GM12874 (cell line): ENCODE results near the gene SFMBT1.

Source experiments
- TF ChIP-seq, protein P1 (sequence below): IDR thresholded peaks from 2 replicates; pipeline ENCODE4 v1.5.1; 2011; ENCODE audit warnings: low read depth, mild to moderate bottlenecking, control low read depth, low read length, moderate library complexity; ENCODE audit not compliant: insufficient read depth

Gene SFMBT1

DNA sequence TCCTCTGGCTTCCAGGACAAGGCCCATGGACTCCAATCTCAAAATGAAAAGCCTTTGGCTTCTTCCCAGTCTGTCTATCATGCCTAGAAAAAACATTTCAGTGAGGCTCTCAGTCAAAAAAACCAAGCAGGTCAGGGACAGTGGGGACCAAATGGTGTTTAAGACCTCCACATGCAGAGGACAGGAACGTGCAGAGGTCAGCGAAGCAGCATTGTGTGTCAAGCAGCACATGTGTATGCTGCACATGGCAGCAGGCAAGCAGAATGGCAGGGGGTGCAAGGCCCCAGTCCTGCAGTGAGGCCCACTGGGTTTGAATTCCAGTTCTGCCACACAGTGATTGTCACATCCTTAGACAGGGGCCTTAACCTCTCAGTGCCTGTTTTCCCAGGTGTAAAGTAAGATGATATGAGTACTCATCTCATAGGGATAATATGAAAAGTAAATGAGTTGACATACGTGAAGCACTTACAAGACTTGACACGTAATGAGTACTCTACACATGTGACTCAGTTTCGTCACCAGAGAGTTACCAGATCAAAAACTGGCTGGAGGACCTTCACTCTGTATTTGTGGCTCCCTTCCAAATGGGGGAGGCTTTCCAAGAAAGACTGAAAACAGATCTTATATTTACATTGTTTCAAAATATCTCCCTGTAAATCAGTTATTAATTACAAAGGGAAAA is 159.7 kb downstream of the SFMBT1 start:
- TF ChIP-seq, protein P1, sequence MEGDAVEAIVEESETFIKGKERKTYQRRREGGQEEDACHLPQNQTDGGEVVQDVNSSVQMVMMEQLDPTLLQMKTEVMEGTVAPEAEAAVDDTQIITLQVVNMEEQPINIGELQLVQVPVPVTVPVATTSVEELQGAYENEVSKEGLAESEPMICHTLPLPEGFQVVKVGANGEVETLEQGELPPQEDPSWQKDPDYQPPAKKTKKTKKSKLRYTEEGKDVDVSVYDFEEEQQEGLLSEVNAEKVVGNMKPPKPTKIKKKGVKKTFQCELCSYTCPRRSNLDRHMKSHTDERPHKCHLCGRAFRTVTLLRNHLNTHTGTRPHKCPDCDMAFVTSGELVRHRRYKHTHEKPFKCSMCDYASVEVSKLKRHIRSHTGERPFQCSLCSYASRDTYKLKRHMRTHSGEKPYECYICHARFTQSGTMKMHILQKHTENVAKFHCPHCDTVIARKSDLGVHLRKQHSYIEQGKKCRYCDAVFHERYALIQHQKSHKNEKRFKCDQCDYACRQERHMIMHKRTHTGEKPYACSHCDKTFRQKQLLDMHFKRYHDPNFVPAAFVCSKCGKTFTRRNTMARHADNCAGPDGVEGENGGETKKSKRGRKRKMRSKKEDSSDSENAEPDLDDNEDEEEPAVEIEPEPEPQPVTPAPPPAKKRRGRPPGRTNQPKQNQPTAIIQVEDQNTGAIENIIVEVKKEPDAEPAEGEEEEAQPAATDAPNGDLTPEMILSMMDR, result no peak

DNA sequence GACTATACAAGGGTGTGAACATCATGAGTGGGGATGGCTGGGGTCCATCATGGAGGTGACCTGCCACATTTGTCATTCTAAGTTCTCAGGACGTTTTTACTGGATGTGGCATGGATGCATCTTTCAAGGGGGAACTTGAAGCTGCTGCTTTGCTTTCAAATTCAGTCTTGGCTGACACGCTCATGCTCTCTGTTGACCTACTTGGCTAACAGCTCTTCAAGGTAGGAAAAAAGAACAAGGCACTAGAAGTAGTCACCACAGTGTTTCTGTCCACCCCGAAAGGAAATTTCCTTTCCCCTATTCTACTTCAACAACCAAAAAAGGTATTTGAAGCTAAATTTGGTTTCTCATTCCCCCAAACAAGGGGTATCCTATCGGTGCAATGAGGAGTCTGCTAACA is 163.5 kb downstream of the SFMBT1 start:
- TF ChIP-seq, protein P1, result no peak

DNA sequence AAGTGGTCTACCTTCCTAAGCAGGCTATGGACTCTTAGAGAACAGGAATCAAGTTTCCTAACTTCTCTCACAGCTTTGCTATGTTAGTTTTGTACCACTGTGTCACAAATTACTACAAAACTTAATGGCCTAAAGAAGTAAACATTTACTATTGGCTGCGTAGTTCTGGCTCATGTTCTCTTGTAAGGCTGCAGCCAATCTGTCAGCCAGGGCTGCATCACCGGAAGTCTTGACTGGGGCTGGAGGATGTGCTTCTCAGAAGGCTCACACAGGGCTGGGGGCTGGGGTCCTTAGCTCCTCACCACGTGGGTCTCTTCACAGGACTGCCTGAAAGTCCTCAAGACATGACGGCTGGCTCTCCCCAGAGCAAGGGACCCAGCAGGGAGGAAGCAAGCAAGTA is 164.0 kb downstream of the SFMBT1 start:
- TF ChIP-seq, protein P1, result no peak

DNA sequence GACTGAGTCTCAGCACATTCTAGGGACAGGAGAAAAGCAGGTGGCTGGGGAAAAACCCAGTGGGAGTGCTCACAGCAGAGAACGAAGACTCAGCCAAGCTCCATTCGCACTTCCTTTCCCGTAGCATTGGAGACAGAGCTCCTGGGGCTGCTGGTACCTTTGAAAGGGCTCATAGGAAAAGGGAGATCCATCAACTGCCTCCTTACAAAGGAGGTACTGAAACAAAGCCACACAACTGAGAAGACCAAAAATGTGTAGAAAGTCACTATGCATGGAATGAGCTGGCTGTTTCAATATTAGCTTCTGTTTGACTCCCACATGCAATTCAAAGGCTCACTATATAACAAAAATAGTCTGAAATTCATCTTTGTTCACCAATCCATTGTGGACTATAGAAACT is 165.4 kb downstream of the SFMBT1 start:
- TF ChIP-seq, protein P1, result no peak

DNA sequence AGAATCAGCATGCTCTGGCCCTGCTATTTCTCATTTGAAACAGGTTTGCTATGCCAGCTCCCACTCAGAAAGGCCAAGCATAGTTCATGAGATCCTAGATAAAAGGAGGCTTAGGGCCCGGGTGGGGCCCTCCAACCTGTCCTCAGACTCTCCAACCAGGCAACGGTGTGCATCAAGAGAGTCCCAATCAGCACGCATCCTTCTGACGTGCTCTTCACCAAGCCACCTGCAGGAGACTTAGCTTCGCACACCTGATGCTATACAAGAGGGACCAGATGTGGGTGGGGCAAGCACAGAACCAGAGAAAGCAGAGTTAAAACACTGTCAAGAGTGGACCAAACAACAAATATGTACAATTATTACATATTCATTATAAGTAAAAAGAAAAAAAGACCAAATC is 165.8 kb downstream of the SFMBT1 start:
- TF ChIP-seq, protein P1, result no peak

DNA sequence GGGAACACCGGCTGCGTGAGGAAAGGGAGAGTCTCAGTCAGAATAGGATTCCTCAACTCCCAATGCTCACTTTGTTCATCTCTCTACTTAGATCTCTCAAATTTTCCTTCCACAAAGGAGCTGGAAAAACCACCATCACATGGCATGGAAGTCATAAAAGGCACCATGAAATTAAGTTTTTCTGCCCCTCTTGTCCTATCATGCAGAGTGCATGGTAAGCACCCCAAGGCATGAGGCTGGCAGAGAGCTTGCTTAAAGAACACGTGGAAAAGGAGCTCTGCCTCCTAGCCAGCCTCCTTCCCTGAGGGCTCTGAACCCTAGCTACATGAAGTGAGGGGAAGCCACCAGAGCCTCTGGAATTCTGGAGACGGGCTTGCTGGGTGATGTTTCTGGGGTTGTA is 166.3 kb downstream of the SFMBT1 start:
- TF ChIP-seq, protein P1, result no peak

GRCh38 chr3:52879090-52879489 is 166.8 kb downstream of the SFMBT1 start:
- TF ChIP-seq, protein P1, result no peak
